ENCODE measurements around the gene RAB8B. TPM values are rescaled to one million over a fixed set of nuclear protein-coding genes. Genes with fewer than 3 reads are reported as not detected.

RAB8B gene
- total and polyA plus RNA-seq, 2 experiments from 2014 or later = 16.4 to 36.9 TPM

- Histone ChIP-seq H3K4me3 (no peak overlapping the region), H3K27me3 (no peaks in the 10 kb centered on the region), H4K20me1 (ENCODE audit: insufficient read depth, poor library complexity, severe bottlenecking) (no peaks in the 10 kb centered on the region), H2AFZ (no peak overlapping the region), H3K4me2 (no peak overlapping the region), H3K9me3 (ENCODE audit: low read depth) (no peaks in the 10 kb centered on the region), H3K27ac (no peak overlapping the region), H3K4me1 (ENCODE audit: insufficient read depth) (peaks cover 10% of the 10 kb centered on the region), H3K36me3 (replicated peaks; ENCODE audit: insufficient read depth, low read depth) (no peaks in the 10 kb centered on the region), H3K9me2 (replicated peaks; ENCODE audit: insufficient read depth) (no peaks in the 10 kb centered on the region), H3K79me2 (no peaks in the 10 kb centered on the region)
- no peak for DNase-seq (ENCODE audit: low spot score)
- TF ChIP-seq EZH2phosphoT487 (IDR thresholded peaks at IDR 0.05; ENCODE audit: low read depth, severe bottlenecking, unreplicated experiment) = no peak
- TF ChIP-seq, protein P1, sequence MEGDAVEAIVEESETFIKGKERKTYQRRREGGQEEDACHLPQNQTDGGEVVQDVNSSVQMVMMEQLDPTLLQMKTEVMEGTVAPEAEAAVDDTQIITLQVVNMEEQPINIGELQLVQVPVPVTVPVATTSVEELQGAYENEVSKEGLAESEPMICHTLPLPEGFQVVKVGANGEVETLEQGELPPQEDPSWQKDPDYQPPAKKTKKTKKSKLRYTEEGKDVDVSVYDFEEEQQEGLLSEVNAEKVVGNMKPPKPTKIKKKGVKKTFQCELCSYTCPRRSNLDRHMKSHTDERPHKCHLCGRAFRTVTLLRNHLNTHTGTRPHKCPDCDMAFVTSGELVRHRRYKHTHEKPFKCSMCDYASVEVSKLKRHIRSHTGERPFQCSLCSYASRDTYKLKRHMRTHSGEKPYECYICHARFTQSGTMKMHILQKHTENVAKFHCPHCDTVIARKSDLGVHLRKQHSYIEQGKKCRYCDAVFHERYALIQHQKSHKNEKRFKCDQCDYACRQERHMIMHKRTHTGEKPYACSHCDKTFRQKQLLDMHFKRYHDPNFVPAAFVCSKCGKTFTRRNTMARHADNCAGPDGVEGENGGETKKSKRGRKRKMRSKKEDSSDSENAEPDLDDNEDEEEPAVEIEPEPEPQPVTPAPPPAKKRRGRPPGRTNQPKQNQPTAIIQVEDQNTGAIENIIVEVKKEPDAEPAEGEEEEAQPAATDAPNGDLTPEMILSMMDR (IDR thresholded peaks at IDR 0.05; ENCODE audit: poor library complexity) = no peak
- TF ChIP-seq EZH2 (IDR thresholded peaks at IDR 0.05; ENCODE audit: borderline replicate concordance) = no peak
- 84% methylated on average over 2 of the region's 2 CpGs for WGBS (ENCODE audit: low lambda C conversion rate, missing lambda C conversion rate)
Measured at GRCh38 chr15:63180746-63181145, 8.7 kb upstream of the RAB8B start.

DNA sequence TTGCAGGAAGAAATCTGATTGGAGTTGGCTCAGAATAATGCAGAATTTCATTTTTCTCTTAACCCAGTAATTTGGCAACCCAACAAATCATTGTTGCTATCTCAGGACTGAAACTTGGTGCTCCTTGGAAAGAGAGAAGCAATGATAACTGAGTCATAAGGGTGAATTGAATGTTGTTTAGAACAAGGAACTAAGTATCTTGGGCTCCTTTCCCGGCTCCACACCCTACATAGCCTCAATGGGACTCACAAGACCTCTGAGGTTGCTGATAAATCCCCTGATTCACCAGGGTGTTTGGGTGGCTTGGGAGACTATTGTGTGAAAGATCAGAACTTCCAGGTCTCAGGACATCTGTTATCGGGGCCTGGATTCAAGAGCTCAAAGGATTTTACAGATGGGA, 7.8 kb upstream of the RAB8B start:
- Histone ChIP-seq H3K9me3 (ENCODE audit: low read depth) (no peaks in the 10 kb centered on the region), H3K27ac (no peak overlapping the region), H4K20me1 (ENCODE audit: insufficient read depth, poor library complexity, severe bottlenecking) (no peaks in the 10 kb centered on the region), H3K79me2 (no peaks in the 10 kb centered on the region), H3K4me3 (no peak overlapping the region), H3K9me2 (replicated peaks; ENCODE audit: insufficient read depth) (no peaks in the 10 kb centered on the region), H3K4me1 (ENCODE audit: insufficient read depth) (peaks cover 10% of the 10 kb centered on the region), H3K36me3 (replicated peaks; ENCODE audit: insufficient read depth, low read depth) (no peaks in the 10 kb centered on the region), H3K4me2 (no peak overlapping the region), H3K27me3 (no peaks in the 10 kb centered on the region), H2AFZ (no peak overlapping the region)
- WGBS (ENCODE audit: low lambda C conversion rate, missing lambda C conversion rate) = 81% methylated on average over 2 of the region's 2 CpGs
- TF ChIP-seq, protein P1 (IDR thresholded peaks at IDR 0.05; ENCODE audit: poor library complexity) = no peak
- TF ChIP-seq EZH2 (IDR thresholded peaks at IDR 0.05; ENCODE audit: borderline replicate concordance) (no peak), EZH2phosphoT487 (IDR thresholded peaks at IDR 0.05; ENCODE audit: low read depth, severe bottlenecking, unreplicated experiment) (no peak)
- DNase-seq (ENCODE audit: low spot score) = no peak

DNA sequence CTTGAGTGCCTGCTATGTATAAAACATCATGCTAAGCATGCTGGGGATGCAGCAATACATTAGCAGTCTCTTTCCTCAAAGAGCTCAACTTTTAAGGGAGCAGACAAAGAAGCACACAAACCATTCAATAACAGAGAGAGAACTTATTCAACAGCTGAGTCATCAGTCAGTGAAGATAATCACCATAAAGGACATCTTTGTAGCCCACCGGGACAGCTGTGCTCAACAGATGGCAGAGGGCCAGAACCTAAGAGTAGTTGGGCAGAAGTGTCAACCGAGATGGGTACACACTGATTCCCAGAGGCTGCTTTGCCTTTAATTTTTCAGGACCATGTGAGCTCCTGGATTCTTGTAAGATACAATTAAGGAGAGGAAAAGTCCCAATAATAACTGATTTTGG, 4.2 kb upstream of the RAB8B start:
- no peak overlapping the region for H3K27ac ChIP-seq
- H3K79me2 ChIP-seq = peaks cover 7% of the 10 kb centered on the region
- no peak overlapping the region for H2AFZ ChIP-seq
- H3K4me1 ChIP-seq (ENCODE audit: insufficient read depth) = no peaks in the 10 kb centered on the region
- no peaks in the 10 kb centered on the region for H3K9me3 ChIP-seq (ENCODE audit: low read depth)
- H4K20me1 ChIP-seq (ENCODE audit: insufficient read depth, poor library complexity, severe bottlenecking) = no peaks in the 10 kb centered on the region
- H3K36me3 ChIP-seq (replicated peaks; ENCODE audit: insufficient read depth, low read depth) = no peaks in the 10 kb centered on the region
- no peaks in the 10 kb centered on the region for H3K9me2 ChIP-seq (replicated peaks; ENCODE audit: insufficient read depth)
- DNase-seq (ENCODE audit: low spot score) = no peak
- no peak for TF ChIP-seq EZH2phosphoT487 (IDR thresholded peaks at IDR 0.05; ENCODE audit: low read depth, severe bottlenecking, unreplicated experiment)
- no peak overlapping the region for H3K4me3 ChIP-seq
- no peak overlapping the region for H3K4me2 ChIP-seq
- no peaks in the 10 kb centered on the region for H3K27me3 ChIP-seq
- WGBS (ENCODE audit: low lambda C conversion rate, missing lambda C conversion rate) = 83% methylated on average over 2 of the region's 2 CpGs

- Histone ChIP-seq H3K9me2 (replicated peaks; ENCODE audit: insufficient read depth) (no peaks in the 10 kb centered on the region), H3K9me3 (ENCODE audit: low read depth) (no peaks in the 10 kb centered on the region), H2AFZ (no peak overlapping the region), H3K36me3 (replicated peaks; ENCODE audit: insufficient read depth, low read depth) (no peaks in the 10 kb centered on the region), H3K27me3 (no peaks in the 10 kb centered on the region), H3K27ac (no peak overlapping the region), H3K79me2 (peaks cover 14% of the 10 kb centered on the region), H4K20me1 (ENCODE audit: insufficient read depth, poor library complexity, severe bottlenecking) (no peaks in the 10 kb centered on the region), H3K4me1 (ENCODE audit: insufficient read depth) (no peaks in the 10 kb centered on the region), H3K4me3 (no peak overlapping the region), H3K4me2 (no peak overlapping the region)
- 55% methylated on average over 2 of the region's 2 CpGs for WGBS (ENCODE audit: low lambda C conversion rate, missing lambda C conversion rate)
- DNase-seq (ENCODE audit: low spot score) = no peak
- TF ChIP-seq EZH2 (IDR thresholded peaks at IDR 0.05; ENCODE audit: borderline replicate concordance) (no peak), EZH2phosphoT487 (IDR thresholded peaks at IDR 0.05; ENCODE audit: low read depth, severe bottlenecking, unreplicated experiment) (no peak)
- TF ChIP-seq, protein P1 (IDR thresholded peaks at IDR 0.05; ENCODE audit: poor library complexity) = no peak
Measured at GRCh38 chr15:63186065-63186464, 3.3 kb upstream of the RAB8B start.
